ENCODE data around the gene MTA1. TPM values are rescaled to one million over a fixed set of nuclear protein-coding genes. Genes with fewer than 3 reads are reported as not detected.

Gene MTA1
- total RNA-seq, 2 donors from 2014 or later: 77.2 to 84.1 TPM

GRCh38 chr14:105494606-105494929 is 74.9 kb downstream of the MTA1 start:
- ATAC-seq (ENCODE audit: insufficient number of reproducible peaks, low FRiP score, low read depth) (no peak), DNase-seq (ENCODE audit: low spot score) (no peak)
- no peak overlapping the region for H3K27ac ChIP-seq
- no peaks in the 10 kb centered on the region for H3K36me3 ChIP-seq
- no peaks in the 10 kb centered on the region for H3K9me3 ChIP-seq
- no peak overlapping the region for H3K4me3 ChIP-seq
- no peak for TF ChIP-seq CTCF (IDR thresholded peaks at IDR 0.05)
- H3K27me3 ChIP-seq (replicated peaks; ENCODE audit: insufficient read depth): no peaks in the 10 kb centered on the region
- H3K4me1 ChIP-seq (ENCODE audit: control insufficient read depth in 1 of 2, low read depth in 2 of 2): peaks cover 5 to 23% of the 10 kb centered on the region in 2 donors

DNA sequence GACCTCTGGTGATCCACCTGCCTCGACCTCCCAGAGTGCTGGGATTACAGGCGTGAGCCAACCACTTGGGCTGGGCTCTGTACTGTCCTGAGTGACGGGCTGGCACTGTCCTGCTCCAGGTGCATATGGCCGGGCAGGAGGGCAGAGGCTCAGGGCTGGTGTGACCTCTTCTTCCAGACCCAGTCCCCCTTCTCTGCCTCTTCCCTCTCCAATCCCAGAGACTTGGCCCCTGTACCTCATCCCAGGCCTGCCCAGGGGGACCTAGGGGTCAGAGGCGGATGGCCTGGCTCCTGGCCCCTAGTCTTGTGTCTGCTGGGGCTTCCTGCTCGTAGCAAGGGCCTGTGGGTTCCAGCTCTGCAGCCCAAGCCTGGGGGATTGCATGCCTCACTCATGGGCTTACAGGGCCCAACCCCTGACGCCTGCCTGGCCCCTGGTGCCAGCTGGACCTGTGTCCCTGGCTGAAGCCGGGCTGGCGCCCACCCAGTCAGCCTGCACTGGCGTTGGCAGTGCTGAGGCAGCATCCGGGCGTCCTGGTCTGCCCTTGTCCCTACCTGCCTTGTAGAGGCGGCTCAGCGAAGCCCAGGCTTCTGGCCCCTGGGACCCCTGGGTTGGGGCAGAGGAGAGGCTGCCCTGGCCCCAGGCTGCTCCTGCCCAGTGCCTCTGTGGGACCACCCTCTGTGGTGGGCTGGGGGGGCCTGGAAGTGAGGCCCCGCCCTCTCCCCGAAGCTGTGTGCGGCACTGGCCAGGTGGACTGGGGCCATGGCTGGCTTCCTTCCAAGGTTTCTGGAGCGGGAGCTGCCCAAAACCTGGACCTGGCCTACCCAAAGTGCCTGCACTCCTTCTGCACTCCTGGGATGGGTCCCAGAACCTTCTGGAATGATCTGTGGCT is 75.7 kb downstream of the MTA1 start:
- Histone ChIP-seq H3K27me3 (replicated peaks; ENCODE audit: insufficient read depth) (no peaks in the 10 kb centered on the region), H3K9me3 (no peaks in the 10 kb centered on the region), H3K4me3 (no peak overlapping the region), H3K36me3 (no peaks in the 10 kb centered on the region), H3K4me1 (ENCODE audit: control insufficient read depth in 1 of 2, low read depth in 2 of 2) (peaks cover 5 to 16% of the 10 kb centered on the region in 2 donors), H3K27ac (no peak overlapping the region)
- no peak for ATAC-seq (ENCODE audit: insufficient number of reproducible peaks, low FRiP score, low read depth)
- DNase-seq (ENCODE audit: low spot score): no peak
- TF ChIP-seq CTCF (IDR thresholded peaks at IDR 0.05): no peak

DNA sequence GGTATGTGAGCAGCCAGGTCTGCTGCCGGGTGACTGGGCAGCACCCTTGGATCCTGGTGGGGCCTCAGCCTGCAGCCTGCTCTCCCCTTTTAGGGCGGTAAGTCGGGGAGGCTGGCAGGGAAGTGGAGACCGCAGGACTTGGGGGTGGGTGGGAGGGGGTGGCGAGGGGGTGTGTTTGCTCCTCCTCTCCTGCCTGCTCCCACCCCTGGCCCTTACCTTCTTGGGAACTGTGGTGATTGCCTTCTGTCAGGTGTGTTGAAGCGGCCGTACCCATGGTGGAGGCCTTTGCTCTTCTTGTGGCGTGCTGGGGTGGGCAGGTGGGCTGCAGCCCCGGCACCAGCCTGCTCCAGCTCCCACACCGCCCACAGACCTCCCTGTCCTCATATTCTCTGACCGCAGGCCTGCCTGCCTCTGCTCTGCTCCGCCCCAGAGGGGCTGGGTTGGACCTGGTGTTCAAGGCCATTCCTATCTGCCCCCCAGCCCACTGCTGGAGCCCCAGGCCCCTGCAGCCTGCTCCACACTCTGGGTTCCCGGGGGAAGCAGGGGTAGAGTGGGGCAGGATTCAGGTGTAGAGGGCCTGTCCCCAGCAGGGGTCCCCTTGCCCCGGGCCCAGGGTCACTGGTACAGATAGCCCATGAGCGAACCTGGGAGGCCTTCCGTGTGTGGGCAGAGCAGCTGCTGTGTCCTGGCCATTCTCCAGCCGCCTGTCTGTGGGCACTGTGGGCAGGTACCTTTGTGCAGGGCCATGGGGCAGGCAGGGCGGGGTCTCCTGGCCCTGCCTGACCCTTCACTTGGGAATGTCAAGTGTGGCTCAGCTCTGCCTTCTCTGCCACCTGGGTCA is 76.6 kb downstream of the MTA1 start:
- no peak overlapping the region for H3K4me3 ChIP-seq
- ATAC-seq (ENCODE audit: insufficient number of reproducible peaks, low FRiP score, low read depth) (no peak), DNase-seq (ENCODE audit: low spot score) (no peak)
- no peak overlapping the region for H3K27ac ChIP-seq
- H3K36me3 ChIP-seq: no peaks in the 10 kb centered on the region
- no peaks in the 10 kb centered on the region for H3K27me3 ChIP-seq (replicated peaks; ENCODE audit: insufficient read depth)
- peaks cover 5 to 16% of the 10 kb centered on the region in 2 donors for H3K4me1 ChIP-seq (ENCODE audit: control insufficient read depth in 1 of 2, low read depth in 2 of 2)
- H3K9me3 ChIP-seq: no peaks in the 10 kb centered on the region
- no peak for TF ChIP-seq CTCF (IDR thresholded peaks at IDR 0.05)

DNA sequence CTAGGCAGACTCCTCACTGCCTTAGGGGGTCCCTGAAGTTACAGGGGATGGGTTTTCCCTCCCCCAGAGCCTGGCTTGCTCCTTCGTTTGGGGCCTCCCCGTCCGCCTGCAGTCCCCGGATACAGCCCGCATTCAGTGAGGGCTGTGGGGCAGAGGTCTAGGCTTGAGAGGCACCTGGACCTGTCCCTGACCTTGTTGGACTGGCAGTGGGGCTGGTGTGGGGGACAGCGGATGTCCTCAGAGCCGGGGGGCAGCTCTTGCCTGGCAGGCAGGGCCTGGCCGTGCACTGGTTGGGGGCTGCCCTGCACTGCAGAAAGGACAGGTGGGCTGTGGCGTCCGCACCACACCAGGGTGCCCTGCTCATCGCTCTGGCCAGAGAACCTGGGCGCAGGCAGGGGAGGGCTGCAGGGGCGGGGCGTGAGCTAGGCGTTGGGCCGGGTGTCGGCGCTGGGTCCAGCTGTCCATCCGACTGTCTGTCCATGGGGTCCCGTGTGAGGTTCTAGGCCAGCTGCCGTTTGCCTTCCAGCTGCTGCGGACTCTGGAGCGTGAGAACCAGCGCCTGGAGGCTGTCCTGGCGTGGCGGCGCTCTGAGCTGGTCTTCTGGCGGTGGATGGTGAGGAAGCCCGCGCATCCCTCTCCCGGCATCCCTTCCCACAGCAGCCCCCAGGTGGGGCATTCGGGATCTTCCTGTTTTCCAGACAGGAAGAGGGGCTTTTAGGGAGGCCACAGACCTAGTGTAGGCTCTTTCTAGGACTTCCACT is 77.4 kb downstream of the MTA1 start:
- ATAC-seq (ENCODE audit: insufficient number of reproducible peaks, low FRiP score, low read depth): no peak
- DNase-seq (ENCODE audit: low spot score): no peak

More for the DNA sequence above, 77.4 kb downstream of the MTA1 start:
- Histone ChIP-seq H3K27me3 (replicated peaks; ENCODE audit: insufficient read depth) (no peaks in the 10 kb centered on the region), H3K4me1 (ENCODE audit: control insufficient read depth in 1 of 2, low read depth in 2 of 2) (peaks cover 0 to 9% of the 10 kb centered on the region in 2 donors), H3K27ac (no peak overlapping the region), H3K36me3 (no peaks in the 10 kb centered on the region), H3K9me3 (no peaks in the 10 kb centered on the region), H3K4me3 (no peak overlapping the region)
- TF ChIP-seq CTCF (IDR thresholded peaks at IDR 0.05): no peak
